GM18502 (cell line): ENCODE data around the gene SLC25A22.

ENCODE experiments used
- ATAC-seq: cut with Tn5 transposase; IDR thresholded peaks from one replicate; pipeline ENCODE4 v1.9.1; 2021; ENCODE audit warnings: mild to moderate bottlenecking; ENCODE audit not compliant: unreplicated experiment, poor library complexity

SLC25A22 gene

DNA sequence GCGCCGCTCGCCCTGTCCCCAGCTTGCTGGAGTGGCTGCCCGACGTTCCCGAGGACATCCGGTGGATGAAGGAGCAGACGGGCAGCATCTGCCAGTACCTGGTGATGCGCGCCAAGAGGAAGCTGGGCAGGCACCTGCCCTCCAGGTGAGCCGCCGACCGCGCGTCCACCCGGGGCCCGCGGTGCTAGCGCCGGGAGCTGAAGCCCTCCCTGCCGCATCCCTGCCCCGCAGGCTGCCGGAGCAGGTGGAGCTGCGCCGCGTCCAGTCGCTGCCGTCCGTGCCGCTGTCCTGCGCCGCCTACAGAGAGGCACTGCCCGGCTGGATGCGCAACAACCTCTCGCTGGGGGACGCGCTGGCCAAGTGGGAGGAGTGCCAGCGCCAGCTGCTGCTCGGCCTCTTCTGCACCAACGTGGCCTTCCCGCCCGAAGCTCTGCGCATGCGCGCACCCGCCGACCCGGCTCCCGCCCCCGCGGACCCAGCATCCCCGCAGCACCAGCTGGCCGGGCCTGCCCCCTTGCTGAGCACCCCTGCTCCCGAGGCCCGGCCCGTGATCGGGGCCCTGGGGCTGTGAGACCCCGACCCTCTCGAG lies 26.3 kb upstream of the SLC25A22 start:
- no peak for ATAC-seq

DNA sequence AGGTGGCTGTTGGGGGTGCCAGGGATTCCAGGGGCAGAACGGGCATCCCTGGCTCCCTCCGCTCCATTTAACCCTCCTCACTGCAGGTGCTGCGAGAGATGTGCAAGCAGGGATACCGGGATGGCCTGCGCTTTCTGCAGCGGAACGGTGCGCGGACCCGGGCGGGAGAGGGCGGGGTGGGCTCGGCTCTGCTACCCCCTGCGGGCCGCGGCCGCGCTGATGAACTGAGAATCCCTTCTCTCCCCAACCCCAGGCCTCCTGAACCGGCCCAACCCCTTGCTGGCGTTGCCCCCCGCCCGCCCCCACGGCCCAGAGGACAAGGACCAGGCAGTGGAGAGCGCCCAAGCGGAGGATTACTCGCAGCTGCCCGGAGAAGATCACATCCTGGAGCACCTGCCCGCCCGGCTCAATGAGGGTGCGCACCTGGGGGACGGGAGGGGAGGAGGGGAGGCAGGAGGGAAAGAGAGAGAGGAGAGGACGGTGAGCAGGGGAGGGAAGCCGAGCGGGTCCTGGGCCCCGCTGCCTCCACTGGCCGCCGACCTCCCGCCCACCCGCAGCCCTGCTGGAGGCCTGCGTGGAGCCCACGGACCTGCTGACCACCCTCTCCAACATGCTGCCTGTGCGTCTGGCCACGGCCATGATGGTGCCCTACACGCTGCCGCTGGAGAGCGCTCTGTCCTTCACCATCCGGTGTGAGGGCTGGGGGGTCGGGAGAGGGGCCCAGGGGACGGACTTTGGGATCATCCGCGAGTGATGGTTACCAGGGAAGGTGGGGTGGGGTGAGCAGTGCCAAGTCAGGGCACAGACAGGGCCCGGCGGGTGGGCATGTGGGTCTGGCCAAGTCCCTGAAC lies 25.6 kb upstream of the SLC25A22 start:
- no peak for ATAC-seq

- ATAC-seq: no peak
Observed at GRCh38 chr11:821512-822371, 23.7 kb upstream of the SLC25A22 start.

DNA sequence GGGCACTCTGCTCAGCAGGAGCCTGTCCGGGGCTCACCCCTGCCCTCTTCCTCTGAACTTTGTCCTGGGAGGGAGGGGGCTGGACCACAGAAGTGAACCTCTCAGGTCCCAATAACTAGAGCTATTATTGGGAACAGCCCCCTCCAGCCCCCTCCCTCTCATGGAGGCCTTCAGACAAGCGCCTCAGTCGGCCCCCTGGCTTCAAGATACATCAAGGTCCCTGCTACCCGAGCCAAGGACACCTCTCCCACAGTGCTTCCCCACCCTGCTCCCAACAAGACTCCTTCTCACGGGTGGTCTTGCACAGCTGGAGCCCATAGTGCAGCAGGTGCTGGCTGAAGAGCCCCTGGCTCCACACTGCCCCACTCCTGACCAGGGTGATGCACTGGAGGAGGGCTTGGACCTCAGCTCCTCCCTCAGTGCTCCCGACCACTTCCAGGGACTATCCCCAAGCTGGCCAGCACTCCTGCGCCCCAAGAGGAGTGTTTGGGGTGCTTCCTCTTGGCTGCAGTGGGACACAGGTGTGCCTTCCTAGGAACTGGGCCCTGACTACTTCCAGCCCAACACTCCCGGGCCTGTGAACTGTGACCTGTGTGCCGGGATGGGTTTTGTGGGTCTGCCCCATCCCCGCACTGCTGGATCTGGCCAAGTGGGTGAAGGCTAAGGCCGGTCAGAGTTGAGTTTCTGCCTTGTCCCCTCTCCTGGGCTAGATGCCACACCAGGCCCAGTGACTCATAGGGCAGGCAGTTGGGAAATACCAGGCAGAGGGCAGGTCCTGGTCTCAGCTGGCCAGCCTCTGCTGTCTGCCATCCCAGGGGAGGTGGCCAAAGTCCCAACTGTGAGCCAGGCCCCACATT lies 22.8 kb upstream of the SLC25A22 start:
- no peak for ATAC-seq

GRCh38 chr11:819943-820649 lies 22.0 kb upstream of the SLC25A22 start:
- peak; percentile 71 for ATAC-seq

DNA sequence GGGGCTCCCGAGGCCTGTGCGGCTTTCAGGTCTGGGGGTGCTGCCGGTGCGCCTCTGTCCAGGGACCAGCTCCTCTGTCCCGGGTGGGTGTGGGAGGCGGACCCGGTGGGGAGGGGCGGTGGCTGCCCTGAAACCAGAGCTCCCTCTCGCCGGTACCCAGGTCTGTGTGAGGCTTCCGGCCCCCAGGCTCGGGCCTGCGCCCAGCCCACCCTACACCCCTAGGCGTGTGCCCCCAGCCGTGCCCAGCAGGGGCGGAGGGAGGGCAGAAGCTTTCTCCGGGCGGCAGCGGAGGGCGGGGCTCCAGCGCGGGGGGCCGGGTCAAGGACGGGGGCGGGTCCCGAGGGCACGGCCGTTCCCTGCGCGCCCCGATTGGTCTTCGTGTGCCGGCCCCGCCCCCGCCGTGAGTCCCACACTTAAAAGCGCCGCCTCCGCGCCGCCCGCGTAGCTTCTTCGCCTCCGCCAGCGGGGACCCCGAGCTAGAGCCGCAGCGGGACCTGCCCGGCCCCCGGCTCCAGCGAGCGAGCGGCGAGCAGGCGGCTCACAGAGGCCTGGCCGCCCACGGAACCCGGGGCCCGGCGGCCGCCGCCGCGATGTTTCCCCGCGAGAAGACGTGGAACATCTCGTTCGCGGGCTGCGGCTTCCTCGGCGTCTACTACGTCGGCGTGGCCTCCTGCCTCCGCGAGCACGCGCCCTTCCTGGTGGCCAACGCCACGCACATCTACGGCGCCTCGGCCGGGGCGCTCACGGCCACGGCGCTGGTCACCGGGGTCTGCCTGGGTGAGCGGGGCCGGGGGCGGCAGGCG lies 21.2 kb upstream of the SLC25A22 start:
- ATAC-seq: peak; percentile 61

GRCh38 chr11:818396-819128 lies 20.5 kb upstream of the SLC25A22 start, which contains the start of gene PNPLA2:
PNPLA2 (plus strand) TSS chr11:818914; CDS start chr11:819719, 805 bp downstream.
- ATAC-seq: no peak

DNA sequence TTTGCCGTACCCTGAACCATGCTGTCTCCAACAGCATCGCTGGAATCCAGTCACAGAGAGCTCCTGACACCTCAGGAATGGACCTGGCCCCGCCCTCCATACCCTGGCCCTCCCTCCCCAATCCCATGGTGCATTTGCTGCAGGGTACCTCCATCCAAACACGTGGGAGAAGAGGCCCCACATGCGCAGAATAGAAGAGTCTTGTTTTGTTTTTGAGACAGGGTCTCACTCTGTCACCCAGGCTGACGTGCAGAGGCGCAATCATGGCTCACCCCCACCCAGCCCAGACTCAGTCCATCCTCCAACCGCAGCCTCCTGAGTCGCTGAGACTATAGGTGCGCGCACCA lies 18.3 kb upstream of the SLC25A22 start:
- ATAC-seq: no peak

DNA sequence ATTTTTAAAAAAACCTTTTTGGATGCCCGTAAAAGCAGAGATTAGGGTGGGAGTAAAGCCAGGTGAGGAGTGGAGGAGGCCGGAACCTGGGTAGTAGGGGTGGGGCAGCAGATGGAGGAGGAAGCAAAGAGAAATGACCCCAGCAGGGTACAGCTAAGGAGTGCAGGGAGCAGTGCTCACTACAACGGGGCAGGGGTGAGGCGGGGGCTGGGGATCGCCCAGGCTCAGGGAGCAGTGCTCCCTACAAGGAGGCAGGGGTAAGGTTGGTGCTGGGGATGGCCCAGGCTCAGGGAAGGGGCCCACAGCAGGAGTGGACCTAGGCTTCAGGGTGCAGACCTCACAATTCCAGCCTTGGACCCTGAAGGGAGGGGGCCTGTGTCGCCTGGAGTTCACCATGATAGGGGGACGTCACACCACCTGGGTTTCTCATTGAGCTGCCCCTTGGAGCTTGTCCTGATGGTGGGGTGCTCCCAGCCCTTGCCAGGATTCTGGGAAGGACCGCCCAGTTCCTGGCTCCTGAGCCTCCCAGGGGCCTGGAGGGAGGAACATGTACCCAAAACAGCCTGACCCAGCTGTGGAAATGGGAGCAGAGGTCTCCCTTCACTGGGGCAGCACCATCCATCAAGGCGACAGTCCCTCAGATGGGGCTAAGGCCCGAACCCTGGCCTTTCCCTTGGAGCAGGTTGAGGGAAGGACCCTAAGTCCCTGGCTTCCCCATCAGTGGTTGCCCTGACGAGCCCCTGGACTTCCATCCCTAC lies 17.8 kb upstream of the SLC25A22 start:
- ATAC-seq: no peak

DNA sequence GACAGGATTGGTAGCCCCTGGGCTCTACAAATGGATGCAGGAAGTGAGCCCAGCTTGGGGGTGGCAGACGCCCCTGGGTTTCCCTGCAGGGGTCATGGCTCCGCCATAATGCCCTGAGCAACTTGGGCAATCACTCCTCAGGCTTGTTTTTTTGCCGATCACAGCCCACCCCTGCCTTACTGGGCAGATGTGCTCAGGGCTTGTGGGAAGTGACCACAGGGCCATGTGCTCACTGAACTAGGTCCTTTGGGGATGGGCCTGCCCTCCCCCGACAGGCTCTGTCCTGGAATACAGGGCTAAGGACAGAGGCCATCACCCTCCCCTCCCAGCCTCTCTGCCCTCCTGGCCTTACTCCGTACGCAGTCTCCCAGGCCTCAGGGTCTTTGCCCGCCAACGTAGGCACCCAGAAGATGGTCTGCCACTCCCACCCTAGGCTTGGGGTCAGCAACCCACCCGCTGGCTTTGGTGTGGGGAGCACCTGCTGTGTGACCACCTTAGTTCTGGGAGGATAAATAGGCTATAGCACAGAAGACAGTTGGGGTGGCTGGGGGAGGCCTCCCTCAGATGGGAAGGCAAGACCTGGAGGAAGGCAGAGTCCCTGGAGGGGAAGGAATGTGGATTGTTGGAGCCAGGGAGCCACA lies 15.5 kb upstream of the SLC25A22 start:
- no peak for ATAC-seq

- no peak for ATAC-seq
Observed at GRCh38 chr11:813072-813455, 15.0 kb upstream of the SLC25A22 start.

GRCh38 chr11:812390-812789 lies 14.3 kb upstream of the SLC25A22 start:
- no peak for ATAC-seq

DNA sequence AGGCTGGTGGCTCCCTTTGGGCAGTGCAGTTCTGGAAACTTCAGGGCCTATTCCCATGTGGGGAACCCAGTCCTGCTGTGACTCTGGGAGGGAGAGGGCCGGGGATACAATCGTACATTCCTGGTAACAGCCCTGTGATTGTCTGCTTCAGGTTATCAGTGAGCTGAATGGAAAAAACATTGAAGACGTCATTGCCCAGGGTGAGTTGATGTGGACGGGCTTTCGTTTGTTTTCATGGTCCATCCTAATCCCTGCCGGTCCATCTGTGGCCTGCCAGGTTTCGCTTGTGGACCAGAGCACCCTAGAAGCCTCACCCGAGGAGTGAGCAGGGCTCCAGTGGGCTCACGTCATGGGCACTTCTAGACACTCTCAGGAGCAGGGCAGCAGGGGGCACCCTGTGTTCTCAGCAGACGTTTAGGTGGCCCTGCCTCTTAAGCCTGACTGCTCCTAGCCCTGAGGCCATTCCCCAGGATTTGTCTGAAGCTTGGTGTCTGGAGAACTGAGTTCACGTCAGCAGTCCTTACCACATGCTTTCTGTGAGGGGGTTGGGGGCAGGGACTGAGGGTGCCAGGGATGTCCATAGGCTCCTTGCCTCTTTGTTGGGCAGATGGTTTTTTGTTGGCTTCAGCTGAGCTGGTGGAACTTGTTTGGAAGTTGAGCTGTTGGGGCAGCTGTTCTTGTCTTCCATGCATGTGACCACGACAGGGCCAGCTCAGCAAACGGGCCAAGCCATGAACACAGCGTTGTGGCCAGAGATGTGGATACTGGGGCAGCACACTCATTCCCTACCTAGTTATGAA lies 13.6 kb upstream of the SLC25A22 start:
- ATAC-seq: no peak

DNA sequence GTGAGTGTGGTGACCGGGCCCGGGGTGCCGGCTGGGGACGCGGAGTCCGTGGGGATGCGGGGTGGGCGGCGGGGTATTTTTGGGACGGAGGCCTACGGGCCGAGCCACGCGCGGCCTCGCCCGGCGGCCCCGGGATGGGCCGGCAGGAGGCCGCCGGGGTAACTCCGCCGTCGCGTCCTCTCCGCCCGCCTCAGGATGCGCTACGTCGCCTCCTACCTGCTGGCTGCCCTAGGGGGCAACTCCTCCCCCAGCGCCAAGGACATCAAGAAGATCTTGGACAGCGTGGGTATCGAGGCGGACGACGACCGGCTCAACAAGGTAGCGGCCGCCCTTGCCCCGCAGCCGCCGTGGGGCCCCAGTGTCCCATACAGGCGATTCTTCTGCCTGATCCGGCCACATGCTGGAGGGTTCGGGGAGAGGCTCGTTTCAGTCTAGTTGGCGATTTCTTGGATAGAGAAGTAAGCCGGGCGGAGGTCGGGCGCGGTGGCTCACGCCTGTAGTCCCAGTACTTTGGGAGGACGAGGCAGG lies 12.0 kb upstream of the SLC25A22 start:
- ATAC-seq: no peak

DNA sequence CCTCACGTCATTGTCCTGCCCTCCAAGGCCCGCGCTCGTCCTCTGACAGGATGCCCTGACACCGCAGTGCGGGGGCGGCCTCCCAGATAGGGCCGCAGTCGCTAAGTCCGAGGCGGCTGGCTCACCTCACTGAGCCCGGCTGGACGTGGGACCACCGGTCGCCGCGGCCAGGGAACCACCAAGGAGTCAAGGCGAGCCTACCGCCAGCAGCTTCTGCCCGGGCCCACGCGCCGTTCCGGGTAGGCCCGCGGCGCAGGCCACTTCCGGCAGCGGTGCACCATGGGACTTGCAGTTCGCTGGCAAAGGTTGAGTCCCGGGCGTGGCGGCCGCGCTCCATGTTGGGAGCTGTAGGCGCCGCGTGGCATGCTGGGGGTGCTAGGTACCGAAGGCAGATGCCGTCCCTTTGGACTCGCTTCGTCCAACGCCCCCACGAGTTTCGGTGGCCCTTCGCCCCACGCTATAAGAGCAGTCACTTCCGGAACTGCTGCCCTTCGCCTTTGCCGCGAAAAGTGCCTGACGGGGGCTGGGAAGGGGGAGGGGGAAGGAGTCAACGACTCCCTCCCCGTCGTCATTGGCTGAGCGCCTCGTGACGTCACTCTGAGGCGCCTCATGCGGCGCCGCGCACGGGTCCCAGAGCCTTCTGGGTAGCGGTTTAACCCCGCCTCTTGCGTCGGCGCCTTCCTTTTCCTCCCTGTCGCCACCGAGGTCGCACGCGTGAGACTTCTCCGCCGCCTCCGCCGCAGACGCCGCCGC lies 11.4 kb upstream of the SLC25A22 start, which contains the start of gene RPLP2:
TSS of gene RPLP2 (plus strand) at position 681 of the 753 bp plus-strand sequence. CDS start 268 bp downstream, outside the sequence.
- peak; percentile 80 for ATAC-seq
